ENCODE results near the gene CORO2B. TPM values are rescaled to one million over a fixed set of nuclear protein-coding genes. Genes with fewer than 3 reads are reported as not detected.

CORO2B gene
- total RNA-seq, 1 experiment from 2014 or later = 0.59 TPM

DNA sequence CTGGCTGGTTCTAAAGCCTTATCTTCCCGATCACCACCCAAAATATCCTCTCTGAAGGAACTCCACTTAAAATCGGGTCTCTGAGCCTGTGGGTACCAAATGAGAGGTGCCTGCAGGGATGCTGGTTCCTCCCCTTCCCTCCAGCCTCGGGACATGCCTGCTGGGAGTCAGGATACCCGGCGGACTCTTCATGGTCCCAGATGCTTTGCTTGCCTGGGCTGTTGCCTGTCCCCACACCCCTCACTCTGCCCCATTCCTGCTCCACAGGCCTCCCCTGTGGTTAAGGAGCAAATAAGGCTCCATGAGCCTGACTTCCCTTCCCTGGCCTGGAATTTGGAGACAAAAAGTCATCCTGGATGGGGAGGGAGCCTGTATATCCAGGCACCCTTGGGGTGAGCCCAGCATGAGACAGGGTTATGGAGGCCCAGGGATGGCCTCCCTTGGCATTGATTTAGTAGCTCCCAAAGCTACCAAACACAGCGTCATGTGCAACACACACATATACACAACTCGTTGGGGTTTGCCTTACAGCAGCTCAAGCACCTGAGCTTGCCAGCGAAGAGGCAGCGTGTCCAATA, 12.3 kb upstream of the CORO2B start:
- no TSS peak for BruUV-seq (replicated peaks)
- H3K9me3 ChIP-seq (ENCODE audit: insufficient read depth, low read depth) = no peaks in the 10 kb centered on the region
- no peaks in the 10 kb centered on the region for H4K20me1 ChIP-seq (ENCODE audit: insufficient read depth)
- H3K27me3 ChIP-seq (ENCODE audit: insufficient read depth, low read depth) = no peaks in the 10 kb centered on the region
- no peak for DNase-seq
- CTCF ChIA-PET = no interaction called here
- POLR2A ChIA-PET (ENCODE audit: unreplicated experiment) = interaction anchor here (0.6 kb wide), 1 partner anchor 20 kb away, joined by 6 read pairs; no protein-coding TSS in a partner anchor
- no peaks in the 10 kb centered on the region for H3F3A ChIP-seq (ENCODE audit: insufficient read depth, low read depth)
- no peak overlapping the region for H3K4me3 ChIP-seq
- H3K4me2 ChIP-seq = no peak overlapping the region
- no peaks in the 10 kb centered on the region for H3K79me2 ChIP-seq (ENCODE audit: low read depth)
- H3K27ac ChIP-seq = no peak overlapping the region
- intact Hi-C loops (cut with micrococcal nuclease; ENCODE audit: unreplicated experiment) = no loop called here
- no peaks in the 10 kb centered on the region for H3K36me3 ChIP-seq (ENCODE audit: low read depth)
- H3K9me2 ChIP-seq (ENCODE audit: insufficient read depth) = no peaks in the 10 kb centered on the region
- no peak for TF ChIP-seq EZH2 (IDR thresholded peaks at IDR 0.05; ENCODE audit: low read depth)
- TF ChIP-seq, protein P1, sequence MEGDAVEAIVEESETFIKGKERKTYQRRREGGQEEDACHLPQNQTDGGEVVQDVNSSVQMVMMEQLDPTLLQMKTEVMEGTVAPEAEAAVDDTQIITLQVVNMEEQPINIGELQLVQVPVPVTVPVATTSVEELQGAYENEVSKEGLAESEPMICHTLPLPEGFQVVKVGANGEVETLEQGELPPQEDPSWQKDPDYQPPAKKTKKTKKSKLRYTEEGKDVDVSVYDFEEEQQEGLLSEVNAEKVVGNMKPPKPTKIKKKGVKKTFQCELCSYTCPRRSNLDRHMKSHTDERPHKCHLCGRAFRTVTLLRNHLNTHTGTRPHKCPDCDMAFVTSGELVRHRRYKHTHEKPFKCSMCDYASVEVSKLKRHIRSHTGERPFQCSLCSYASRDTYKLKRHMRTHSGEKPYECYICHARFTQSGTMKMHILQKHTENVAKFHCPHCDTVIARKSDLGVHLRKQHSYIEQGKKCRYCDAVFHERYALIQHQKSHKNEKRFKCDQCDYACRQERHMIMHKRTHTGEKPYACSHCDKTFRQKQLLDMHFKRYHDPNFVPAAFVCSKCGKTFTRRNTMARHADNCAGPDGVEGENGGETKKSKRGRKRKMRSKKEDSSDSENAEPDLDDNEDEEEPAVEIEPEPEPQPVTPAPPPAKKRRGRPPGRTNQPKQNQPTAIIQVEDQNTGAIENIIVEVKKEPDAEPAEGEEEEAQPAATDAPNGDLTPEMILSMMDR (conservative IDR thresholded peaks at IDR 0.05) = no peak
- no peaks in the 10 kb centered on the region for H3K4me1 ChIP-seq (replicated peaks; ENCODE audit: insufficient read depth)
- H2AFZ ChIP-seq = no peak overlapping the region

DNA sequence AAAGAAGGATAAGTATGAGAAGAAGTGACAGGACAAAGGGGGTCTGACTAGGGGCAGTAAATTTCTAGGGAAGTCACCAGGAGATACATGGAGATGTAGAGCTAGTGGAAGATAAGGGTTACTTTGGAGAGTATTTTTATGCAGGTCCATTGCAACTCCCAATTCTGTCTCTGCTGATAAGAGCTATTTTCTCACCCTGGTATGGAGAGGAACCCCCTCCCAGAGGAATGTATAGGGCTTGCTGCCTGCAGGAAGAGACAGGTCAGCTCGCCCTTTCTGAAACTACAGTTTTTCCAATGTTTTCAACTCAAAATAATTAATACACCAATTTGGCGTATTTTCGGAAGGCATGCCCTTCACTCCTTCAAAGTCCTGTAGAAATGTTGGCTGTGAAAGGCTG, 11.4 kb upstream of the CORO2B start:
- no TSS peak for BruUV-seq (replicated peaks)
- ChIA-PET POLR2A (ENCODE audit: unreplicated experiment) (interaction anchor here (0.6 kb wide), 1 partner anchor 19 kb away, joined by 6 read pairs; no protein-coding TSS in a partner anchor), CTCF (no interaction called here)

DNA sequence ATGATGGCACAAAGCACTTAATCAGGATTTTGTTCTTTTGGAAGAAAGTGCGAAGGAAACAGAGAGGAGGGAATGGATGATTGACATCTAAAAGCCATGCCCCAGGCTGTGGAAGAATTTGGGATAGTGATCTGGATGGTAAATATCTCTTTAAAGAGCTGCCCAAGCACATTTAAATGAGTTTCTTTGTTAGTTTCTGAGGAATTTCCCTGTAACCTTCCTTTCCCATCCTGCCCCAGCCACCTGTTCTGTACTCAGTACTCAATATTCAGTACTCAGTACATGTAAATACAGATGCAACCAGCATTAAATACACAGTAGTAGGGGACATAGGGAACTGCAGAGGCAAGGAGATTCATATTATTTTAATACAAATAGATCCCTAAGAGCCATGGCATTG, 7.8 kb upstream of the CORO2B start:
- DNase-seq = no peak
- no peak for TF ChIP-seq EZH2 (IDR thresholded peaks at IDR 0.05; ENCODE audit: low read depth)
- TF ChIP-seq, protein P1 (conservative IDR thresholded peaks at IDR 0.05) = no peak
- no peak overlapping the region for H3K27ac ChIP-seq
- no peaks in the 10 kb centered on the region for H3K79me2 ChIP-seq (ENCODE audit: low read depth)
- BruUV-seq (replicated peaks) = no TSS peak
- intact Hi-C loops (cut with micrococcal nuclease; ENCODE audit: unreplicated experiment) = no loop called here
- H3K4me1 ChIP-seq (replicated peaks; ENCODE audit: insufficient read depth) = no peaks in the 10 kb centered on the region
- ChIA-PET CTCF (no interaction called here), POLR2A (ENCODE audit: unreplicated experiment) (interaction anchor here (0.7 kb wide), 1 partner anchor 11 kb away, joined by 3 read pairs; no protein-coding TSS in a partner anchor)
- no peak overlapping the region for H3K4me2 ChIP-seq
- H3K9me2 ChIP-seq (ENCODE audit: insufficient read depth) = no peaks in the 10 kb centered on the region
- H2AFZ ChIP-seq = no peak overlapping the region
- H3F3A ChIP-seq (ENCODE audit: insufficient read depth, low read depth) = no peaks in the 10 kb centered on the region
- H3K36me3 ChIP-seq (ENCODE audit: low read depth) = no peaks in the 10 kb centered on the region
- no peak overlapping the region for H3K4me3 ChIP-seq
- H3K9me3 ChIP-seq (ENCODE audit: insufficient read depth, low read depth) = no peaks in the 10 kb centered on the region
- no peaks in the 10 kb centered on the region for H3K27me3 ChIP-seq (ENCODE audit: insufficient read depth, low read depth)
- H4K20me1 ChIP-seq (ENCODE audit: insufficient read depth) = no peaks in the 10 kb centered on the region

More for the DNA sequence above, 11.4 kb upstream of the CORO2B start:
- no peaks in the 10 kb centered on the region for H3K9me2 ChIP-seq (ENCODE audit: insufficient read depth)
- no peaks in the 10 kb centered on the region for H3K4me1 ChIP-seq (replicated peaks; ENCODE audit: insufficient read depth)
- no peaks in the 10 kb centered on the region for H3K79me2 ChIP-seq (ENCODE audit: low read depth)
- TF ChIP-seq EZH2 (IDR thresholded peaks at IDR 0.05; ENCODE audit: low read depth) = no peak
- TF ChIP-seq, protein P1 (conservative IDR thresholded peaks at IDR 0.05) = no peak
- no peak overlapping the region for H3K4me2 ChIP-seq
- H3K9me3 ChIP-seq (ENCODE audit: insufficient read depth, low read depth) = no peaks in the 10 kb centered on the region
- H3K27ac ChIP-seq = no peak overlapping the region
- no peak overlapping the region for H2AFZ ChIP-seq
- H3K27me3 ChIP-seq (ENCODE audit: insufficient read depth, low read depth) = no peaks in the 10 kb centered on the region
- intact Hi-C loops (cut with micrococcal nuclease; ENCODE audit: unreplicated experiment) = no loop called here
- no peak for DNase-seq
- no peak overlapping the region for H3K4me3 ChIP-seq
- no peaks in the 10 kb centered on the region for H4K20me1 ChIP-seq (ENCODE audit: insufficient read depth)
- no peaks in the 10 kb centered on the region for H3K36me3 ChIP-seq (ENCODE audit: low read depth)
- no peaks in the 10 kb centered on the region for H3F3A ChIP-seq (ENCODE audit: insufficient read depth, low read depth)

Data from PC-9 (cell line).